GM04504 (cell line): ENCODE results near the gene TMOD2.

ENCODE experiments used
- DNase-seq: peaks from one replicate; pipeline ENCODE4 v3.0.0-alpha.2; 2012; ENCODE audit warnings: low read depth

Gene TMOD2

GRCh38 chr15:51861557-51862359, 110.4 kb downstream of the TMOD2 start:
- DNase-seq = no peak

- DNase-seq = no peak
Observed at GRCh38 chr15:51863131-51863530, 111.7 kb downstream of the TMOD2 start.

GRCh38 chr15:51864408-51865056, 113.1 kb downstream of the TMOD2 start:
- DNase-seq = no peak

GRCh38 chr15:51865317-51865716, 113.9 kb downstream of the TMOD2 start:
- no peak for DNase-seq
